HepG2 (cell line): ENCODE measurements around the gene TLCD1. TPM values are rescaled to one million over a fixed set of nuclear protein-coding genes. Genes with fewer than 3 reads are reported as not detected.

Experiments used
- AKAP8 ChIP-seq: sonication (generic); formaldehyde crosslinking; IDR thresholded peaks from 2 replicates; pipeline ENCODE4 v1.5.1; 2020; ENCODE audit warnings: mild to moderate bottlenecking, missing genetic modification reagents
- CBX2 ChIP-seq, 2 experiments: fragments of 200-600 bp in 1 of 2; sonication (generic); formaldehyde crosslinking in 1 of 2; IDR thresholded peaks; 2 replicates each; pipeline versions ENCODE4 v1.7.0 to v1.8.1; 2018 to 2022; ENCODE audit warnings: low read depth in 2 of 2, low read length in 1 of 2, mild to moderate bottlenecking in 1 of 2, missing genetic modification reagents in 1 of 2
- DMTF1 ChIP-seq: sonication (generic); formaldehyde crosslinking; IDR thresholded peaks from 2 replicates; pipeline ENCODE4 v1.4.0; 2020; ENCODE audit warnings: mild to moderate bottlenecking, missing genetic modification reagents
- FOXP4 ChIP-seq: sonication (generic); formaldehyde crosslinking; IDR thresholded peaks from 2 replicates; pipeline ENCODE4 v1.4.0; 2020; ENCODE audit warnings: missing genetic modification reagents
- HOXA9 ChIP-seq: sonication (generic); formaldehyde crosslinking; IDR thresholded peaks from 2 replicates; pipeline ENCODE4 v1.8.1; 2022; ENCODE audit warnings: missing genetic modification reagents, mild to moderate bottlenecking, moderate library complexity, borderline replicate concordance
- KDM3A ChIP-seq: IDR thresholded peaks from 2 replicates; pipeline ENCODE4 v1.6.1; 2018; ENCODE audit warnings: low read depth, missing compliant biosample characterization
- KMT2A ChIP-seq: sonication (generic); formaldehyde crosslinking; IDR thresholded peaks from 2 replicates; pipeline ENCODE4 v1.4.0; 2020; ENCODE audit warnings: missing genetic modification reagents
- NFIC ChIP-seq: IDR thresholded peaks from 2 replicates; pipeline ENCODE4 v1.6.1; 2012; ENCODE audit warnings: mild to moderate bottlenecking, low read length, inconsistent platforms
- NONO ChIP-seq, 2 experiments: fragments of 450-650 bp in 1 of 2; sonication (generic) in 1 of 2; formaldehyde crosslinking in 1 of 2; IDR thresholded peaks in 1 of 2; conservative IDR thresholded peaks in 1 of 2; 2 replicates each; pipeline versions ENCODE4 v1.6.1 to v1.8.0; 2017 to 2022; ENCODE audit warnings: mild to moderate bottlenecking in 1 of 2, missing genetic modification reagents in 1 of 2, moderate library complexity in 1 of 2
- POLR2A ChIP-seq, 2 experiments: IDR thresholded peaks; 2 replicates each; pipeline ENCODE4 v1.6.1; 2011; ENCODE audit warnings: low read depth in 2 of 2, low read length in 2 of 2, mild to moderate bottlenecking in 1 of 2, moderate library complexity in 1 of 2; ENCODE audit not compliant: insufficient read depth in 1 of 2
- SSRP1 ChIP-seq: IDR thresholded peaks from 2 replicates; pipeline ENCODE4 v1.6.1; 2016; ENCODE audit warnings: control low read depth
- TMF1 ChIP-seq: sonication (generic); formaldehyde crosslinking; IDR thresholded peaks from 2 replicates; pipeline ENCODE4 v1.8.1; 2022; ENCODE audit warnings: low read depth, missing genetic modification reagents
- ZBTB33 ChIP-seq: sonication (generic); formaldehyde crosslinking; IDR thresholded peaks from 2 replicates; pipeline ENCODE4 v1.4.0; 2020; ENCODE audit warnings: missing genetic modification reagents
- ZBTB38 ChIP-seq: sonication (generic); formaldehyde crosslinking; IDR thresholded peaks from 2 replicates; pipeline ENCODE4 v1.5.1; 2020; ENCODE audit warnings: mild to moderate bottlenecking, missing genetic modification reagents
- ZFP1 ChIP-seq: IDR thresholded peaks from 2 replicates; pipeline ENCODE4 v1.6.1; 2016
- ZNF230 ChIP-seq: sonication (generic); formaldehyde crosslinking; IDR thresholded peaks from 2 replicates; pipeline ENCODE4 v1.4.0; 2020; ENCODE audit warnings: mild to moderate bottlenecking, missing genetic modification reagents
- ZNF543 ChIP-seq: sonication (generic); formaldehyde crosslinking; IDR thresholded peaks from 2 replicates; pipeline ENCODE4 v1.4.0; 2020; ENCODE audit warnings: mild to moderate bottlenecking, missing genetic modification reagents
- ZNF576 ChIP-seq: sonication (generic); formaldehyde crosslinking; IDR thresholded peaks from 2 replicates; pipeline ENCODE4 v1.4.0; 2020; ENCODE audit warnings: mild to moderate bottlenecking, missing genetic modification reagents
- ZNF615 ChIP-seq: sonication (generic); formaldehyde crosslinking; IDR thresholded peaks from 2 replicates; pipeline ENCODE4 v1.5.0; 2020; ENCODE audit warnings: mild to moderate bottlenecking, missing genetic modification reagents, borderline replicate concordance
- ZNF639 ChIP-seq: conservative IDR thresholded peaks from 2 replicates; pipeline ENCODE4 v1.6.1; 2018; ENCODE audit warnings: missing genetic modification reagents
- ZNF776 ChIP-seq: sonication (generic); formaldehyde crosslinking; IDR thresholded peaks from 2 replicates; pipeline ENCODE4 v1.4.0; 2020; ENCODE audit warnings: mild to moderate bottlenecking, missing genetic modification reagents
- ZNF781 ChIP-seq: sonication (generic); formaldehyde crosslinking; IDR thresholded peaks from 2 replicates; pipeline ENCODE4 v1.5.1; 2020; ENCODE audit warnings: borderline replicate concordance, mild to moderate bottlenecking, missing genetic modification reagents; ENCODE audit errors: not compliant biosample characterization
- polyA plus RNA-seq, 8 experiments: library from polyadenylated mRNA; depleted of rRNA in 3 of 8; stranded (reverse) in 7 of 8; unstranded in 1 of 8; fragments of >200 nt; fragmentation: Illumina TruSeq in 4 of 8; extraction: Trizol in 4 of 8; gene quantifications; 2 replicates each; pipeline versions ENCODE4 v1.2.1 to v1.2.3, GENCODE V29; 2011 to 2016; ENCODE audit warnings: low read depth in 4 of 8, missing spikeins in 1 of 8, mixed read lengths in 1 of 8; ENCODE audit not compliant: insufficient read depth in 1 of 8
- total RNA-seq, 5 experiments: library from RNA; depleted of rRNA; stranded (reverse); fragments of >200 nt; fragmentation: Illumina TruSeq; extraction: Trizol; gene quantifications; 2 replicates each; pipeline ENCODE4 v1.2.3, GENCODE V29; 2016; ENCODE audit warnings: low read depth in 1 of 5

The TLCD1 gene
- total and polyA plus RNA-seq, 2 of the 13 experiments (the other 11 are each of a cell fraction or from before 2014, with no cell fraction given): 14.9 to 19.6 TPM

- TF ChIP-seq DMTF1 (CRISPR knock-in tag) (no peak), CBX2 (IDR thresholded peaks at IDR 0.05; ENCODE audit: low read depth, low read length) (no peak), CBX2 (CRISPR knock-in tag; IDR thresholded peaks at IDR 0.05; ENCODE audit: low read depth) (no peak), ZFP1 (CRISPR knock-in tag) (0 out of 2 replicates have a peak, but pooled peaks have one; percentile 26), SSRP1 (CRISPR knock-in tag) (peak; percentile 96), TMF1 (CRISPR knock-in tag) (0 out of 2 replicates have a peak, but pooled peaks have one; percentile 4), NFIC (0 out of 2 replicates have a peak, but pooled peaks have one; percentile 59), POLR2A (IDR thresholded peaks at IDR 0.05; ENCODE audit: insufficient read depth in 1 of 2, low read depth in 2 of 2, low read length in 2 of 2) (peak; percentile 65 to 80; a peak in 3 of 4 replicates), ZBTB38 (CRISPR knock-in tag) (peak; percentile 3; the same call in 1 of the 2 replicates), ZNF639 (CRISPR knock-in tag) (peak; percentile 39; the same call in 1 of the 2 replicates), KMT2A (CRISPR knock-in tag) (0 out of 2 replicates have a peak, but pooled peaks have one; percentile 7), ZNF615 (0 out of 2 replicates have a peak, but pooled peaks have one; percentile 4), ZNF781 (CRISPR knock-in tag) (peak; percentile 53), ZNF576 (CRISPR knock-in tag) (peak; percentile 15; the same call in 1 of the 2 replicates), AKAP8 (CRISPR knock-in tag) (0 out of 2 replicates have a peak, but pooled peaks have one; percentile 51), NONO (IDR thresholded peaks at IDR 0.05) (no peak), NONO (CRISPR knock-in tag; conservative IDR thresholded peaks at IDR 0.05) (no peak; the same call in 1 of the 2 replicates), ZNF543 (no peak), HOXA9 (CRISPR knock-in tag) (0 out of 2 replicates have a peak, but pooled peaks have one; percentile 29), ZNF776 (CRISPR knock-in tag) (peak; percentile 6; the same call in 1 of the 2 replicates), FOXP4 (CRISPR knock-in tag) (peak; percentile 9; the same call in 1 of the 2 replicates), KDM3A (CRISPR knock-in tag) (0 out of 2 replicates have a peak, but pooled peaks have one; percentile 26), ZBTB33 (CRISPR knock-in tag) (peak; percentile 34; the same call in 1 of the 2 replicates), ZNF230 (CRISPR knock-in tag) (peak; percentile 83; the same call in 1 of the 2 replicates)
Observed at GRCh38 chr17:28725166-28725659, 820 bp downstream of the TLCD1 start (continued).
